Nephron (organoid): ENCODE measurements around the gene BABAM1.

Source experiments
- H3K27ac Mint-ChIP-seq, 3 experiments: 2 replicates each; pipeline ENCODE4 v1.8.0; 2020; ENCODE audit warnings: mixed read lengths in 3 of 3, mild to moderate bottlenecking in 2 of 3, moderate library complexity in 1 of 3
- H3K27me3 Mint-ChIP-seq: 2 replicates; pipeline ENCODE4 v1.8.0; 2021; ENCODE audit warnings: low read depth, mild to moderate bottlenecking, moderate library complexity, mixed read lengths
- H3K36me3 Mint-ChIP-seq: 2 replicates; pipeline ENCODE4 v1.8.0; 2020; ENCODE audit warnings: low read depth, mixed read lengths
- H3K4me1 Mint-ChIP-seq: 2 replicates; pipeline ENCODE4 v1.8.0; 2020; ENCODE audit warnings: mixed read lengths
- H3K4me3 Mint-ChIP-seq, 3 experiments: 2 replicates each; pipeline ENCODE4 v1.8.0; 2020; ENCODE audit warnings: mild to moderate bottlenecking in 3 of 3, mixed read lengths in 3 of 3, moderate library complexity in 2 of 3
- H3K9me3 Mint-ChIP-seq: 2 replicates; pipeline ENCODE4 v1.8.0; 2020; ENCODE audit warnings: mixed read lengths
- CTCF ChIP-seq, 3 experiments: fragments of 200-600 bp; sonication (generic); IDR thresholded peaks; one replicate each; pipeline ENCODE4 v1.5.0; 2021; ENCODE audit warnings: antibody characterized with exemption in 3 of 3; ENCODE audit not compliant: unreplicated experiment in 3 of 3

BABAM1 gene

GRCh38 chr19:17245535-17245984 is 21.7 kb upstream of the BABAM1 start, which contains the start of gene NR2F6:
TSS of gene NR2F6 (minus strand) at chr19:17245919. CDS start at chr19:17245220, 699 bp downstream.
- H3K9me3 Mint-ChIP-seq: no peaks in the 10 kb centered on the region
- H3K27me3 Mint-ChIP-seq: peaks cover 8% of the 10 kb centered on the region
- no peak for TF ChIP-seq CTCF (IDR thresholded peaks at IDR 0.05; ENCODE audit: unreplicated experiment in 3 of 3)
- no peaks in the 10 kb centered on the region for H3K36me3 Mint-ChIP-seq
- peak within 1 kb of the TSS; percentile 95 to 98 (median 96) for H3K27ac Mint-ChIP-seq
- H3K4me1 Mint-ChIP-seq: peaks cover 39% of the 10 kb centered on the region
- H3K4me3 Mint-ChIP-seq: peak within 1 kb of the TSS; percentile 93 to 94 (median 93)

GRCh38 chr19:17246681-17247425 is 20.4 kb upstream of the BABAM1 start:
- H3K27ac Mint-ChIP-seq: peak overlapping the region; percentile 95 to 98 (median 96)
- no peak for TF ChIP-seq CTCF (IDR thresholded peaks at IDR 0.05; ENCODE audit: unreplicated experiment in 3 of 3)
- H3K36me3 Mint-ChIP-seq: no peaks in the 10 kb centered on the region
- peaks cover 32% of the 10 kb centered on the region for H3K4me1 Mint-ChIP-seq
- peaks cover 8% of the 10 kb centered on the region for H3K27me3 Mint-ChIP-seq
- no peaks in the 10 kb centered on the region for H3K9me3 Mint-ChIP-seq
- peak overlapping the region; percentile 89 to 93 (median 91) for H3K4me3 Mint-ChIP-seq

GRCh38 chr19:17248011-17248776 is 19.0 kb upstream of the BABAM1 start:
- peak overlapping the region; percentile 80 to 98 (median 87) for H3K27ac Mint-ChIP-seq
- TF ChIP-seq CTCF (IDR thresholded peaks at IDR 0.05; ENCODE audit: unreplicated experiment in 3 of 3): no peak
- H3K4me1 Mint-ChIP-seq: peaks cover 27% of the 10 kb centered on the region
- H3K9me3 Mint-ChIP-seq: no peaks in the 10 kb centered on the region
- peaks cover 8% of the 10 kb centered on the region for H3K27me3 Mint-ChIP-seq
- no peaks in the 10 kb centered on the region for H3K36me3 Mint-ChIP-seq
- peak overlapping the region; percentile 68 to 80 (median 71) for H3K4me3 Mint-ChIP-seq

GRCh38 chr19:17249887-17250548 is 17.2 kb upstream of the BABAM1 start:
- H3K4me3 Mint-ChIP-seq: no peak overlapping the region
- H3K36me3 Mint-ChIP-seq: no peaks in the 10 kb centered on the region
- TF ChIP-seq CTCF (IDR thresholded peaks at IDR 0.05; ENCODE audit: unreplicated experiment in 3 of 3): no peak
- peak overlapping the region in 2 of 3 experiments; percentile 80 to 98 for H3K27ac Mint-ChIP-seq
- H3K27me3 Mint-ChIP-seq: peaks cover 8% of the 10 kb centered on the region
- H3K9me3 Mint-ChIP-seq: no peaks in the 10 kb centered on the region
- peaks cover 22% of the 10 kb centered on the region for H3K4me1 Mint-ChIP-seq

- H3K4me1 Mint-ChIP-seq: no peaks in the 10 kb centered on the region
- no peak overlapping the region for H3K27ac Mint-ChIP-seq
- H3K4me3 Mint-ChIP-seq: no peak overlapping the region
- H3K27me3 Mint-ChIP-seq: no peaks in the 10 kb centered on the region
- H3K36me3 Mint-ChIP-seq: no peaks in the 10 kb centered on the region
- no peak for TF ChIP-seq CTCF (IDR thresholded peaks at IDR 0.05; ENCODE audit: unreplicated experiment in 3 of 3)
- no peaks in the 10 kb centered on the region for H3K9me3 Mint-ChIP-seq
Observed at GRCh38 chr19:17254636-17255035, 12.6 kb upstream of the BABAM1 start.
